ENCODE results near the gene ZYG11A.

- no peak for TF ChIP-seq POLR2AphosphoS5 (IDR thresholded peaks at IDR 0.05)
- no peak for TF ChIP-seq POLR2A (IDR thresholded peaks at IDR 0.05)
- no peak for TF ChIP-seq CTCF (IDR thresholded peaks at IDR 0.05)
Measured at GRCh38 chr1:52915855-52916220, 73.3 kb downstream of the ZYG11A start.
